DMS153 (cell line): ENCODE data around the gene MITF.
"Not testable (repeated sequence)": the region's sequence is repeated elsewhere in the genome, so short reads cannot be mapped to it uniquely, and the experiment has no call there.

Experiments
- DNase-seq: peaks from one replicate; lab custom pipeline; 2025; lab: John Stamatoyannopoulos, UW

MITF gene

GRCh38 chr3:69787436-69788168 lies 48.3 kb downstream of the MITF start:
- no peak for DNase-seq

GRCh38 chr3:69791106-69791505 lies 51.8 kb downstream of the MITF start:
- DNase-seq = no peak

GRCh38 chr3:69791919-69792399 lies 52.7 kb downstream of the MITF start:
- DNase-seq = no peak

- not testable (repeated sequence) for DNase-seq
Observed at GRCh38 chr3:69796126-69796525, 56.9 kb downstream of the MITF start.

- no peak for DNase-seq
Observed at GRCh38 chr3:69803681-69804270, 64.5 kb downstream of the MITF start.

GRCh38 chr3:69805491-69805890 lies 66.2 kb downstream of the MITF start:
- no peak for DNase-seq

- no peak for DNase-seq
Observed at GRCh38 chr3:69806735-69807438, 67.6 kb downstream of the MITF start.

GRCh38 chr3:69807674-69808073 lies 68.4 kb downstream of the MITF start:
- no peak for DNase-seq

- no peak for DNase-seq
Observed at GRCh38 chr3:69809076-69809835, 70.0 kb downstream of the MITF start.

- DNase-seq = no peak
Observed at GRCh38 chr3:69811452-69812401, 72.5 kb downstream of the MITF start.

- DNase-seq = no peak
Observed at GRCh38 chr3:69815970-69816369, 76.7 kb downstream of the MITF start.

GRCh38 chr3:69817988-69818387 lies 78.7 kb downstream of the MITF start:
- DNase-seq = no peak

GRCh38 chr3:69819282-69819681 lies 80.0 kb downstream of the MITF start:
- no peak for DNase-seq

- DNase-seq = no peak
Observed at GRCh38 chr3:69821133-69821532, 81.9 kb downstream of the MITF start.

GRCh38 chr3:69823743-69824142 lies 84.5 kb downstream of the MITF start:
- no peak for DNase-seq

GRCh38 chr3:69825446-69825845 lies 86.2 kb downstream of the MITF start:
- DNase-seq = no peak

- no peak for DNase-seq
Observed at GRCh38 chr3:69827127-69827526, 87.9 kb downstream of the MITF start.

- no peak for DNase-seq
Observed at GRCh38 chr3:69828817-69829216, 89.6 kb downstream of the MITF start.

- DNase-seq = no peak
Observed at GRCh38 chr3:69830147-69830546, 90.9 kb downstream of the MITF start.

- no peak for DNase-seq
Observed at GRCh38 chr3:69831737-69832136, 92.5 kb downstream of the MITF start.

- no peak for DNase-seq
Observed at GRCh38 chr3:69833591-69833990, 94.3 kb downstream of the MITF start.
